Ovary (tissue), 3 donors: Measurements from ENCODE around the gene RGS6.

ENCODE experiments used
- CTCF ChIP-seq, 3 donors: fragments of 450-650 bp in 2 of 3; fragments of 200-600 bp in 1 of 3; IDR thresholded peaks; one replicate each; pipeline versions ENCODE4 v1.5.1 to v1.8.0; 2016 to 2022; ENCODE audit warnings: antibody characterized with exemption in 3 of 3, mild to moderate bottlenecking in 1 of 3
- EP300 ChIP-seq: sonication (generic); formaldehyde crosslinking; IDR thresholded peaks from one replicate; pipeline ENCODE4 v1.6.1; 2017; ENCODE audit warnings: antibody characterized with exemption
- POLR2A ChIP-seq: fragments of 450-650 bp; IDR thresholded peaks from one replicate; pipeline ENCODE4 v1.6.1; 2017; ENCODE audit warnings: antibody characterized with exemption, mild to moderate bottlenecking, moderate library complexity
- donor health status: DM: no; HTN: no; CAD: no.

- TF ChIP-seq CTCF (IDR thresholded peaks at IDR 0.05) (no peak), POLR2A (no peak), EP300 (no peak)
These were observed 507.5 kb downstream of the RGS6 start for GRCh38 chr14:72439707-72440106.
